ENCODE measurements around the gene PDK2.

PDK2 gene

GRCh38 chr17:50148226-50149090 lies 53.3 kb downstream of the PDK2 start:
- DNase-seq, result peak in 36 of 56 donors; percentile 23 to 75 (median 58)

- DNase-seq, result peak in 5 of 56 donors; percentile 15 to 71 (median 26)
Observed at GRCh38 chr17:50149091-50149416, 53.9 kb downstream of the PDK2 start.

GRCh38 chr17:50149417-50150353 lies 54.5 kb downstream of the PDK2 start:
- peak in 19 of 56 donors; percentile 18 to 72 (median 38) for DNase-seq

- DNase-seq, result no peak
Observed at GRCh38 chr17:50150354-50151040, 55.3 kb downstream of the PDK2 start, which contains the start of gene PPP1R9B. Gene PPP1R9B, minus strand, starts transcription at chr17:50150677. Its CDS starts 164 bp downstream, at chr17:50150513.

GRCh38 chr17:50151041-50151936 lies 56.1 kb downstream of the PDK2 start:
- peak in 54 of 56 donors; percentile 32 to 91 (median 79) for DNase-seq

GRCh38 chr17:50151937-50152547 lies 56.9 kb downstream of the PDK2 start:
- DNase-seq, result peak; percentile 53 to 94 (median 81)

- no peak for DNase-seq
Observed at GRCh38 chr17:50152736-50153135, 57.6 kb downstream of the PDK2 start.

- peak in 6 of 56 donors; percentile 8 to 34 (median 28) for DNase-seq
Observed at GRCh38 chr17:50153650-50154575, 58.8 kb downstream of the PDK2 start.

GRCh38 chr17:50154604-50155003 lies 59.5 kb downstream of the PDK2 start:
- no peak for DNase-seq

GRCh38 chr17:50155115-50155819 lies 60.1 kb downstream of the PDK2 start:
- DNase-seq, result no peak

- no peak for DNase-seq
Observed at GRCh38 chr17:50157891-50158290, 62.7 kb downstream of the PDK2 start.

- peak in 55 of 56 donors; percentile 36 to 95 (median 84) for DNase-seq
Observed at GRCh38 chr17:50161023-50161910, 66.1 kb downstream of the PDK2 start.

Measured in amygdala (tissue), 56 donors.